Endodermal cell (in vitro differentiated cells): Measurements from ENCODE around the gene SHQ1. TPM values are rescaled to one million over a fixed set of nuclear protein-coding genes. Genes with fewer than 3 reads are reported as not detected.

Source experiments
- DNase-seq: peaks from one replicate; pipeline ENCODE4 v3.0.0-alpha.2; 2017
- H3K27ac ChIP-seq: 2 replicates; pipeline ENCODE4 v1.5.1; 2013; ENCODE audit warnings: mild to moderate bottlenecking, low read depth, low read length, moderate library complexity
- H3K27me3 ChIP-seq: 2 replicates; pipeline ENCODE4 v1.6.1; 2013; ENCODE audit warnings: mild to moderate bottlenecking, low read length, moderate library complexity; ENCODE audit not compliant: insufficient read depth, control insufficient read depth, poor library complexity, severe bottlenecking
- H3K36me3 ChIP-seq: 2 replicates; pipeline ENCODE4 v1.7.0; 2013; ENCODE audit warnings: mild to moderate bottlenecking, low read length, moderate library complexity; ENCODE audit not compliant: control insufficient read depth, insufficient read depth
- H3K4me1 ChIP-seq: one replicate; pipeline ENCODE4 v1.7.0; 2013; ENCODE audit warnings: low read length; ENCODE audit not compliant: control insufficient read depth, insufficient read depth
- H3K4me3 ChIP-seq: 2 replicates; pipeline ENCODE4 v1.5.1; 2013; ENCODE audit warnings: mild to moderate bottlenecking, low read length, moderate library complexity
- H3K9ac ChIP-seq: 2 replicates; pipeline ENCODE4 v1.6.1; 2013; ENCODE audit warnings: mild to moderate bottlenecking, low read length, moderate library complexity; ENCODE audit not compliant: poor library complexity, severe bottlenecking; ENCODE audit errors: extremely low read depth
- H3K9me3 ChIP-seq: 2 replicates; pipeline ENCODE4 v1.6.1; 2013; ENCODE audit warnings: mild to moderate bottlenecking, low read length, moderate library complexity; ENCODE audit not compliant: control insufficient read depth
- H3K27ac Mint-ChIP-seq: 2 replicates; pipeline ENCODE4 v1.8.0; 2020; ENCODE audit warnings: mixed read lengths
- H3K27me3 Mint-ChIP-seq: 2 replicates; pipeline ENCODE4 v1.8.0; 2021; ENCODE audit warnings: mild to moderate bottlenecking, mixed read lengths; ENCODE audit not compliant: insufficient read depth
- H3K36me3 Mint-ChIP-seq: 2 replicates; pipeline ENCODE4 v1.8.0; 2020; ENCODE audit warnings: low read depth, mixed read lengths
- H3K4me1 Mint-ChIP-seq: 2 replicates; pipeline ENCODE4 v1.8.0; 2020; ENCODE audit warnings: mixed read lengths
- H3K4me3 Mint-ChIP-seq: 2 replicates; pipeline ENCODE4 v1.8.0; 2020; ENCODE audit warnings: mild to moderate bottlenecking, moderate library complexity, mixed read lengths
- H3K9me3 Mint-ChIP-seq: 2 replicates; pipeline ENCODE4 v1.8.0; 2020; ENCODE audit warnings: mild to moderate bottlenecking, mixed read lengths
- CTCF ChIP-seq: fragments of 200-600 bp; sonication (generic); conservative IDR thresholded peaks from 2 replicates; pipeline ENCODE4 v1.5.0; 2021; ENCODE audit warnings: antibody characterized with exemption, mild to moderate bottlenecking
- WGBS, 2 experiments: methylation state at CpG; one replicate each; pipeline versions ENCODE4 v1.1.5 to v1.1.7; 2013; ENCODE audit warnings: missing lambda C conversion rate in 2 of 2, mixed read lengths in 1 of 2; ENCODE audit not compliant: insufficient coverage in 1 of 2, insufficient read length in 1 of 2; 5-methylcytosine and 5-hydroxymethylcytosine counted together
- total RNA-seq, 2 donors: library from RNA; stranded (reverse); fragmentation: NEBNext Ultra II Directional in 1 of 2; extraction: Animal tissue kit (Norgen Biotek cat#: 25700) in 1 of 2; gene quantifications; 2 replicates in 1 of 2; 3 replicates in 1 of 2; pipeline ENCODE4 v1.2.1, GENCODE V29; 2021

Gene SHQ1
- total RNA-seq, 2 donors from 2014 or later, result 28.2 to 28.4 TPM

GRCh38 chr3:72800869-72801268 is 47.4 kb downstream of the SHQ1 start:
- DNase-seq, result no peak
- peaks cover 19% of the 10 kb centered on the region for H3K4me1 Mint-ChIP-seq

GRCh38 chr3:72798552-72799195 is 49.6 kb downstream of the SHQ1 start:
- DNase-seq, result no peak
- Histone ChIP-seq H3K36me3 (no peaks in the 10 kb centered on the region), H3K4me3 (no peak overlapping the region), H3K9me3 (no peaks in the 10 kb centered on the region), H3K4me1 (peaks cover 6% of the 10 kb centered on the region), H3K27me3 (no peaks in the 10 kb centered on the region), H3K27ac (no peak overlapping the region), H3K9ac (no peak overlapping the region)
- Mint-ChIP-seq H3K9me3 (no peaks in the 10 kb centered on the region), H3K27ac (no peak overlapping the region), H3K36me3 (peaks cover 16% of the 10 kb centered on the region), H3K27me3 (no peaks in the 10 kb centered on the region), H3K4me1 (peaks cover 19% of the 10 kb centered on the region), H3K4me3 (no peak overlapping the region)
- no peak for TF ChIP-seq CTCF
- 84% methylated on average over 3 of the region's 3 CpGs; no CpG with 5 or more reads in 1 of the 2 experiments for WGBS, 2 experiments

More at GRCh38 chr3:72800869-72801268, 47.4 kb downstream of the SHQ1 start:
- Histone ChIP-seq H3K27ac (no peak overlapping the region), H3K36me3 (no peaks in the 10 kb centered on the region), H3K9ac (no peak overlapping the region), H3K4me3 (no peak overlapping the region), H3K9me3 (no peaks in the 10 kb centered on the region), H3K27me3 (no peaks in the 10 kb centered on the region), H3K4me1 (peaks cover 6% of the 10 kb centered on the region)
- Mint-ChIP-seq H3K27ac (no peak overlapping the region), H3K4me3 (no peak overlapping the region), H3K36me3 (peaks cover 15% of the 10 kb centered on the region), H3K9me3 (no peaks in the 10 kb centered on the region), H3K27me3 (no peaks in the 10 kb centered on the region)
- no peak for TF ChIP-seq CTCF

GRCh38 chr3:72797773-72798543 is 50.3 kb downstream of the SHQ1 start:
- no peak for TF ChIP-seq CTCF
- Histone ChIP-seq H3K27ac (no peak overlapping the region), H3K9me3 (no peaks in the 10 kb centered on the region), H3K9ac (no peak overlapping the region), H3K27me3 (no peaks in the 10 kb centered on the region), H3K4me1 (peaks cover 6% of the 10 kb centered on the region), H3K4me3 (no peak overlapping the region), H3K36me3 (no peaks in the 10 kb centered on the region)
- Mint-ChIP-seq H3K27me3 (no peaks in the 10 kb centered on the region), H3K9me3 (no peaks in the 10 kb centered on the region), H3K4me1 (peaks cover 19% of the 10 kb centered on the region), H3K4me3 (no peak overlapping the region), H3K36me3 (peaks cover 17% of the 10 kb centered on the region), H3K27ac (no peak overlapping the region)
- 79 to 82% methylated on average over 10 to 12 of the region's 12 CpGs for WGBS, 2 experiments
- no peak for DNase-seq
